GM21737 (cell line): ENCODE results near the gene ZFP1.

Experiments used
- ATAC-seq: cut with Tn5 transposase; IDR thresholded peaks from one replicate; pipeline ENCODE4 v1.9.1; 2021; ENCODE audit warnings: mild to moderate bottlenecking, moderate library complexity; ENCODE audit not compliant: unreplicated experiment

The ZFP1 gene

DNA sequence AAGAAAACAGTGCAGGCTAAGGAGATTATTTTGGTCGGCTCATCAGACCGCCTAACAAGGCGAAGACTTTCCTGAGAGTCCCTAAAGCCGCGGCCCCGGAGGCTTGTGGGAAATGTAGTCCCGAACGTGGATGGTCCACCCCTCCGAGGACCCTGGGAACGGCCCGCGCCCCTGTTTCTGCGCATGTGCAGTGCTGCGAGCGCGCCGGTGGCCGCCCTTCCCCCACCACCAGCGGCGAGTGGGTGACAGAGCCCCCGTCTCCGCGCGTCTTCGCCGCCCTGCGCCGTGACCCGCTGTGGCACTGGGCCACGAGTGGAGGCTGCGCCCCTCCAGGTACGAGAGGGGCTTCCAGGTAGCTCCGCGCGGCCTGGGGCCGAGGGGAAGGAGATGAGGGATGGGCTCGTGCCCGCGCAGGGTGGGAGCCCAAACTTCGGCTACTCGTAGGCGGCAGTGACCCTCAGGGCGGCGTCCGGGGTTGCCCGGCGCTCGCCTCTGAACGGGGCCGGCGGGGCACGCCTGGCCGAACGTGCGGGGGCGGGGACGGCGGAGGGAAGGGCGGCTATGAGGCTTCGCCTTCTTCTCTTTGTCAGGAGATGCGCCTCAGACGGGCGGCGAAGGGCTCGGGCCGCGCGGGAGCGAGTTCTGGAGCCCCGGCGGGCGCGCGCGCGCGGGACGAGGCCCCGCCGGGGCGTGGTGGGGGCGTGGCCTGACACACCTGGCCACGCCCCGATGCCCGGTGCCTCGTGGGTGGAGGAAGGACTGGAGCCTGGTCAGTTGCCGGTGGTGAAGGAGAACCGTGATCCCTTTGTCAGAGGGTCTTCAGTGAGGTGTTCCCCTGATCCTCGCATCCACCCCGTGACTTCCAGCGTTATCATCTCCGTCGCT is at the start of gene ZFP1:
TSS of gene ZFP1 (plus strand) at position 214 of the 885 bp plus-strand sequence. CDS start 4,428 bp downstream, outside the sequence.
- ATAC-seq = peak; percentile 87

DNA sequence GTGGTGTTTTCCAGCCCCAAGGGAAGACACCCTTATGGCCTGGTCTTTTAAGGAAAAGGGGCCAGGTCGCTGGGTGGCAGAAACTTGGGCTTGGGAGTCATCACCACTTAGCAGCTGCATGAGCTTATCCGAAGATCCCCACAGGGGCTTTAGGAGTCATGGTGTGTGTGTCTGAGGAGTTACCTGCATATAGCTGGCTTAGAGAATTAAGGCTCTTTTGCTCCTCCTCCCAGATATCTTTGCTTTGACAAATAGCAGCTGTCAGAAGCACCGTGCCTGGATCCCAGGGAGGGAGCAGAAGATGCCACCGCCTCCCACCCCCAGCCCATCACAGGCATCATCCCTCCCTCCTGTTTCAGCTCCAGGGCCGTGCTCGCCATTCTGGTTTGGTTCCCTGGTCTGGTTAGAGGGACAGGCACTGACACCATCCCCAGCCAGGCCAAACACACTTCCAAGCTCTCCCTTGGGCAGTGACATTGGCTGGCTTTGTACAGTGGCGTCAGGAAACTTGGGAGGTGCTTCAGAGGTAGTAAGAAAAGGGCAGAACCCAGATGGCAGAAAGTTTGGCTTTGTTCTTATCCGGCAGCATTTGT is 49.2 kb upstream of the ZFP1 start:
- no peak for ATAC-seq

- ATAC-seq = peak; percentile 66
Observed at GRCh38 chr16:75099738-75100602, 48.4 kb upstream of the ZFP1 start.

DNA sequence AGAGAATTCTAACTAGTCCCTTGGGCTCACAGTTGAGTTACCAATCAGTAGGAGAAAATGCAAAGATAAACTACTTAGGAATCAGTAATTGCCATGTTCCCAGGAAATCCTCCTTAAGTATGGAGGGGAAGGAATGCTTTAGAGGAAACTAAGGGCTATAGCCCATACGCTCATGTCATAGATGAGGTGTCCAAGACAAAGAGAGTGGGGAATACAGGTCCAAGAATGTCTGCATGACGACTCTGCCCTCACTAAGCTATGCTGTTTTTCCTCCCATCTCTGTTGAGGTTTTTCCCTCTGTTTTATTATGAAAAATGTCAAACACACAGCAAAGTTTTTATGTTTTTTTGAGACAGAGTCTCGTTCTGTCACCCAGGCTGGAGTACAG is 47.7 kb upstream of the ZFP1 start:
- no peak for ATAC-seq

- ATAC-seq = no peak
Observed at GRCh38 chr16:75101635-75102034, 46.7 kb upstream of the ZFP1 start.

- ATAC-seq = no peak
Observed at GRCh38 chr16:75102595-75102994, 45.7 kb upstream of the ZFP1 start.

- no peak for ATAC-seq
Observed at GRCh38 chr16:75103994-75104393, 44.3 kb upstream of the ZFP1 start.

- no peak for ATAC-seq
Observed at GRCh38 chr16:75104836-75105235, 43.5 kb upstream of the ZFP1 start.

DNA sequence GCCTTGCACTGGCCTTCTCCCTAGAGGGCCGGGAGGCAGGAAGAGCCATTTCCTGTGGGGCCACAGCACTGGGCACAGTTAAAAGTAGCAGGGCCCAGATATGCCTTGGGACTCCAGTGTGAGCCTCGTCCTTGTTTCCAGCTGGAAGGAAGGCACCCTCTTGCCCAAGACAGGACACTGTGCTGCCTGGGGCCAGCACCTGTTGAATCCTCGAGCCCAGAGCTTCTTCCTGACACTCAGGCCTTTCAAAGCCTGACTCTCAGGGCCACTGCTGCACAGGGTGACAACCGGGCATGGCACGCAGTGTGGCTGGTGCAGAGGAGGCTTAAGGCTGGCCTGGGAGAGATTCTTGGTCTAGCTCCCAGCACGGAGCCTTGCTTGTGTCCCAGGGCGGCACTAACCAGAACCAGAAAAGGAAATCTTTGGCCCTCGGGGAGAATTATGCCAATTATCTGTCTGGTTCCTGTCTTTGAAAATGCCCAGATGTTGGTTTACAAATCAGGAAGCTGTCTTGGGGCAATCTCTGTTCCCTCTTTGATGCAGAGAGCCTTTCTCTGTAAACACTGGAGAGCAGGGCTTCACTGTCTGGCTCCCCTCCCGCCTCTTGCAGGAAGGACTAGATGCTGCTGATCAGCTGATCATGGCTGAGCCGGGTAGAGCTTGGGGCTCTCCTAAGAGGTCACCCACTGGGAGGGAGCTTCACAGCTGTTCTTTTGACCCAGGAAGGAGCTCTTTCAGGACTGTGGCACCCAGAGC is 42.8 kb upstream of the ZFP1 start:
- ATAC-seq = no peak

DNA sequence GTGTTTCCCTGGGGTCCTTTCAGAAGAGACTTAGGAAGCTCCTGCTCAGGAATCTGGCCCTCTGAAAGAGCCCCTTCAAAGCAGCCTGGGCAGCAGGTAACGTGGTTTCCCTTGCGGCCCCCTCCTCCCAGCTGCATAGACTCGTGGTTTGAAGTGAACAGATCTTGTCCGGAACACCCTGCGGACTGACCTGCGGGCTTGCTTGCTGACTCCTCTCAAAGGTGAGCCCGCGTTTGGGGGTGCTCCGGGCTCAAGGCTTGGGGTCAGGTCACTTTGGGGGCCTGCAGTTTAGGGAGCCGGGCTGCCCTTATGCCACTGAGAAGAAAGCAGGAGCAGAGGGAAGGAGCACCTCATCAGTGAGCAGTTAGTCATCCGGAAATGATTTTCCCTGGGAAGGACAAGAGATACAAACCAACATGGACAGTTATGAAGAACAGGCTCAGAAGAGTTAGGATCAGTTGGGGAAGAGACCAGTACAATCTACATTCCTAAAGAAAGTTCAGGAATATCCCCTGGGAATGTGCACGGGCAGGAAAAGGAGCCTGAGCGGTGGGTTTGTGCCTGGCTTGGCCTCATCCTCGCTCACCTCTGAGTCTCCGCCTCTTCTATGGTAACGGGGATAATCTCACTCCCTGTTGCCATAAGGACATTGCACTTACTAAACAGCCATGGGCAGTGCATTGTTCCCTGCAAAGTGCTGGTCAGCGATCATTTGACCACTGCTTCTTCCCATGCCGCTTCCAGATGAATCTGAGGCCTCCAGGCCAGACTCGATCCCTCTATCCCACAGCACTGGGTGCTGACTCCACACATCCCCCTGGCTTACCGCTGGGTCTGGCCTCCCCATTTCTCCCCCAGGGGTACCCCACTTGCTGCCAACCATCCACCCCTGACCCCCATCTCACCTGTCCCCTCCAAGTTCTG is 41.7 kb upstream of the ZFP1 start:
- no peak for ATAC-seq

- no peak for ATAC-seq
Observed at GRCh38 chr16:75107505-75107904, 40.8 kb upstream of the ZFP1 start.

DNA sequence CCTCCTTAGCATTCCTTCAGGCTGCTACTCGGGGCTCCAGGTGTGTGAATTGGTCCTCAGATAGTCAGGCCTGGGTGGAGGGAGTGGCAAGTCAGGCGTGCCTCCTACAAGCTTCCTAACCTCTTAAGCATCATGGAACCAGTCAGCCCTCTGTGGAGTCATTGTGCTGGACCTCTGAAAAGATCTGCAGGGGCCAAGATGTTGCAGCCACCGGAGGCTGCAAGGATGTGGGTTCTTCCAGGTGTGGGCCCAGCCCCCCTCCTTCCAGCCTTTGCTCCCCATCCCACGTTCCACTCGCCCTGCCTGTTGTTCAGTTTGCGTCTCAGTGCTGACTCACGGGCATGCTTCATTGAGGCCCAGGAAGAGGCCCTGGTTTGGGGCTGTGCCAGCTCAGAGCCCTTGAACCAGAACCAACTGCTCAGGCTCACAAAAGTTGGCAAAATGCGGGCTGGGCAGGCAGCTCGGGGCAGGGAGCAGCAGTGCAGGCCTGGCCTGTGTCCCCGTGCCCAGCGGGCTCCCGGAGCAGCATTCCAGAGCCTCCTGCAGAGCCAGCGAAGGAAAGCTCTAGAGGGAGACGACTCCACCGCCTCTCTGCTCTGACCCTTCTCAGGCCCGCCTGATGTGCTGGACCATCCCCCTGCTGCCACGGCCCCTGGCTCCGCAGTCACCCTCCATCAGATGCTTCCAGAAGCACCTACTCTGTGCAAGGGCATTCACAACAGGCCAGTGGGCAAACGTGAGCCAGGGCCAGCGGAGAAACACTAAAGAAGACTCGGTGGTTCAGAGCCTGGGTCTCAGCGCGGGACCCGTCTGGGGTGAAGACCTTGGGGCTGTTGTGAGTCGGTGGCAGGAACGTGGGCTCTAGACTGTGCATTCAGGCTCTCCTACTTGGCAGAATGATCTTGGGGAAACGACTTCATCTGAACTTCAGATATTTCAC is 39.3 kb upstream of the ZFP1 start:
- ATAC-seq = peak; percentile 38

GRCh38 chr16:75109732-75110243 is 38.5 kb upstream of the ZFP1 start:
- no peak for ATAC-seq

- peak; percentile 60 for ATAC-seq
Observed at GRCh38 chr16:75110637-75111513, 37.4 kb upstream of the ZFP1 start.

- ATAC-seq = no peak
Observed at GRCh38 chr16:75111514-75111940, 36.8 kb upstream of the ZFP1 start.

DNA sequence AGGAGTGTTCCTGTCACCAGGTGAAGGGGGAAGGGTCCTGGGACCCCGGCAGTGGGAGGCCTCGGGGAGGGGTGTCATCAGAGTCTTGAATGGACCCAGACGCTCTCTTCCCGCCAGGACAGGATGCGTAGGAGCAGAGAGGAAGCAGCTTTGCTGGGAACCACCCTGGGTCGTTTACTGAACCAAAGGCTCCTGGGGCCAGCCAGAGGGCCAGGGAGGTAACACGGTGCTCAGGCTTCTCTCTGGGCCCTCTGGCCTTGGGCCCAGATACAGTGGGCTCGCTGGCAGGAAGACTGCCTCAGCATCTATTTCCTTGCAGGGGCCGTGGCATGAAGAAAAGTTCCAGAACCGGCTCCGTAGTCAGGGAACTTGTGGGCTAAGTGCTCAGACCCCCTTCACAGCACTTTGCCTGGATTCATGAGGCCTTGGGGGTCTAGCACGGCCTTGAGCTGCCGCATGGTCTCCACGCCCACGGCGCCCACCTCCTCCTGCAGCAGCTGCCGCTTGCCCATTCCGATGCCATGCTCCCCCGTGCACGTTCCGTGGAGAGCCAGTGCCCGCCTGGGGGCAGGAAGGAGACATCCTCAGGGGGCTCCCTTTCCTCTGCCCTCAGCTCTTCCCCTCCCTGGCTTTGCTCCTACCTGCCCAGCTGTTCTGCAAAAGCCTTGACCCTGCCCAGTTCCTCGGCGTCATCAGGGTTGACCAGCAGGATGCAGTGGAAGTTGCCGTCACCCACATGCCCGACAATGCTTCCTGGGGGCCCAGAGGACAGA is 36.2 kb upstream of the ZFP1 start:
- no peak for ATAC-seq
